ACC112 (cell line): ENCODE data around the gene TRPC3.
"Not testable (repeated sequence)": the region's sequence is repeated elsewhere in the genome, so short reads cannot be mapped to it uniquely, and the experiment has no call there.

Experiments
- H2AFZ ChIP-seq: fragments of 200-600 bp; sonication (generic); one replicate; pipeline ENCODE4 v1.6.0; 2017; ENCODE audit warnings: antibody characterized with exemption, low read length; ENCODE audit not compliant: unreplicated experiment
- H3K27ac ChIP-seq: fragments of 200-600 bp; sonication (generic); 2 replicates; pipeline ENCODE4 v1.5.1; 2014; ENCODE audit warnings: low read depth, mild to moderate bottlenecking, antibody characterized with exemption, low read length, moderate library complexity
- H3K27me3 ChIP-seq: fragments of 200-600 bp; sonication (generic); 2 replicates; pipeline ENCODE4 v1.6.1; 2014; ENCODE audit warnings: mild to moderate bottlenecking, antibody characterized with exemption, low read length, moderate library complexity, mixed read lengths; ENCODE audit not compliant: insufficient read depth
- H3K36me3 ChIP-seq: fragments of 200-600 bp; sonication (generic); 2 replicates; pipeline ENCODE4 v1.6.1; 2016; ENCODE audit warnings: mild to moderate bottlenecking, antibody characterized with exemption, low read length, moderate library complexity, mixed read lengths; ENCODE audit not compliant: insufficient read depth
- H3K4me1 ChIP-seq: fragments of 200-600 bp; sonication (generic); one replicate; pipeline ENCODE4 v1.6.1; 2016; ENCODE audit warnings: low read length, mixed read lengths; ENCODE audit not compliant: insufficient read depth, unreplicated experiment, control insufficient read depth
- H3K4me3 ChIP-seq: fragments of 200-600 bp; sonication (generic); 2 replicates; pipeline ENCODE4 v1.5.1; 2014; ENCODE audit warnings: mild to moderate bottlenecking, low read depth, low read length
- H3K79me2 ChIP-seq: fragments of 200-600 bp; sonication (generic); one replicate; pipeline ENCODE4 v1.6.0; 2016; ENCODE audit warnings: low read length; ENCODE audit not compliant: control insufficient read depth, unreplicated experiment, insufficient read depth

TRPC3 gene

DNA sequence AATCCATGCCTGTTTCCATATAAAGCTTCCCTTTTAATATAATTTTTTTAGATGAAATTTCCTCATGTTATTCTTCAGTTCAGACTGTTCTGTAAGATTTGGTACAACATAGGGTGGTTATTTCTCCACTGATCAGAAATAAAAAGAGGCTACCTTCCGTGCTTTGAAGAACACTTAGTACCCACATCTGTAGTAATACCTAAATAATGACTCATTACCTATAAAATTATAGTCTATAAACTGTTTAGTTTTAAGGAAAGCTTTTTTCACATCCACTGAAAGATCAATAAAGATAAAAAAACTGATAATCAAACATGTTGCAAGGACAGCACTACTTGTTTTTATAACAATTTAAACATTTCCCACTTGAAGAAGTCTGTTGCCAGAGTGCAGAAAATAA is 23.9 kb downstream of the TRPC3 start:
- no peaks in the 10 kb centered on the region for H3K4me1 ChIP-seq
- H3K79me2 ChIP-seq = no peaks in the 10 kb centered on the region

DNA sequence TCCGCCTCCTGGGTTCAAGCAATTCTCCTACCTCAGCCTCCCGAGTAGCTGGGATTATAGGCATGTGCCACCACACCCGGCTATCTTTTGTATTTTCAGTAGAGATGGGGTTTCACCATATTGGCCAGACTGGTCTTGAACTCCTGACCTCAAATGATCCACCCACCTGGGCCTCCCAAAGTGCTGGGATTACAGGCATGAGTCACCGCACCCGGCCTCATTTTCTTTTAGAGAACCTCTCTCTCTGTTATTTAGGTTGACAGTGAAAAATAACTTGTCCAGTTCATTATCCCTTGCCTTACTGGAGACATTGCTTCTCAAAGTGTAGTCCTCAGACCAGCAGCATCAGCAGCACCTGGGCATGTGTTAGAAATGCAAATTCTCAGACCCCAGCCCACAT is 25.4 kb downstream of the TRPC3 start:
- not testable (repeated sequence) for H3K79me2 ChIP-seq, H3K27ac ChIP-seq, H3K4me1 ChIP-seq, H3K27me3 ChIP-seq, H3K4me3 ChIP-seq, H2AFZ ChIP-seq, H3K36me3 ChIP-seq

More for the DNA sequence above, 23.9 kb downstream of the TRPC3 start:
- Histone ChIP-seq H3K27ac (no peak overlapping the region), H3K4me3 (no peak overlapping the region), H3K36me3 (no peaks in the 10 kb centered on the region), H3K27me3 (no peaks in the 10 kb centered on the region), H2AFZ (no peak overlapping the region)

DNA sequence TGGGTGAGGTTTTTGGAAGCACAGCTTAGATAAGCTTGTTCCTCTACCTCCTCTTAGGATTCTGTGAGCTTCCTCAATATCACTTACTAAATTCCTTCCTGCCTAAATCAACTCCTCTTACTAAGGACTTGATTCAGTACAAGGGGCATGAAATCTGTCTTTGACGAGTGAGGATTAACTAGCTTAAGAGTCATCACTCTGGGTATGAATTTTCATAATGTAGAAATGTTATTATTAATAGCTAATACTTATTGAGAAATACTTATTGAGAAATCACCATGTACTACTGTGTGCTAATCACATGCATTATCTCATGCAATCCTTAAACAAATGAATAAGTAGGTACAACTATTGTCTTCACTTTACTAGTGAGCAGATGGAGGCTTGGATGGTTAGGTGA is 28.6 kb downstream of the TRPC3 start:
- H3K36me3 ChIP-seq = no peaks in the 10 kb centered on the region
- H3K79me2 ChIP-seq = no peaks in the 10 kb centered on the region
- H3K4me1 ChIP-seq = no peaks in the 10 kb centered on the region
- H3K4me3 ChIP-seq = no peak overlapping the region
- H3K27me3 ChIP-seq = peaks cover 3% of the 10 kb centered on the region; the same call in 1 of the 2 replicates
- no peak overlapping the region for H3K27ac ChIP-seq
- no peak overlapping the region for H2AFZ ChIP-seq

DNA sequence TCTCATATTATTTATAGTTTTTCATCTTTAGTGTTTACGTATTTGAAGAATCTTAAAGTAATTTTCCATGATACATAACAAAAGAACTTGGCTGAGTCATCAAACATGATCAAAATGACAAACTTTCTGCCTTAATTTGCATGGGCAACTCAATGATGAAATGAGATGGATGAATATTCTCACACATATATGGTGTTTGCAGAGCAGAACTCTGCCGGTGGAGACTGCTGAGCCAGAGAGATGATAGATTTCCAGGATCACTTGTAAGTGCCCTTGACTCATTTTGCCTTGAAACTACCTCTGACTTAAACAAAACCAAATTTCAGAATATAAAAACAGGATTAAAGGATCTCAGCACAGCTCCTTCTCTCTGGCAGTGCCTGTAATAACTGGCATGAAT is 38.2 kb downstream of the TRPC3 start:
- H3K27ac ChIP-seq = no peak overlapping the region
- H3K36me3 ChIP-seq = no peaks in the 10 kb centered on the region
- H3K27me3 ChIP-seq = peaks cover 4% of the 10 kb centered on the region; the same call in 1 of the 2 replicates
- no peaks in the 10 kb centered on the region for H3K4me1 ChIP-seq
- no peaks in the 10 kb centered on the region for H3K79me2 ChIP-seq
- H2AFZ ChIP-seq = no peak overlapping the region
- H3K4me3 ChIP-seq = no peak overlapping the region

DNA sequence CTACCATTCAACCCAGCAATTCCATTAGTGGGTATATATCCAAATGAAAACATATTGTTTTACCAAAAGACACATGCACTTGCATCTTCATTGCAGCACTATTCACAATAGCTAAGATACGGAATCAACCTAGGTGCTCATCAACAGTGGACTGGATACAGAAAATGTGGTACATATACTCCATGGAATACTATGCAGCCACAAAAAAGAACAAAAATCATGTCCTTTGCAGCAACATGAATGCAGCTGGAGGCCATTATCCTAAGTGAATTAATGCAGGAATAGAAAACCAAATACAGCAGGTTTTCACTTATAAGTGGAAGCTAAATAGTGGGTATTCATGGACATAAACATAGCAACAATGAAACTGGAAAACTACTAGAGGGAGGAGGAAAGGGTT is 43.5 kb downstream of the TRPC3 start:
- H2AFZ ChIP-seq = no peak overlapping the region
- no peaks in the 10 kb centered on the region for H3K79me2 ChIP-seq
- H3K36me3 ChIP-seq = no peaks in the 10 kb centered on the region
- H3K27ac ChIP-seq = no peak overlapping the region
- H3K4me1 ChIP-seq = no peaks in the 10 kb centered on the region
- no peak overlapping the region for H3K4me3 ChIP-seq
- no peaks in the 10 kb centered on the region for H3K27me3 ChIP-seq

DNA sequence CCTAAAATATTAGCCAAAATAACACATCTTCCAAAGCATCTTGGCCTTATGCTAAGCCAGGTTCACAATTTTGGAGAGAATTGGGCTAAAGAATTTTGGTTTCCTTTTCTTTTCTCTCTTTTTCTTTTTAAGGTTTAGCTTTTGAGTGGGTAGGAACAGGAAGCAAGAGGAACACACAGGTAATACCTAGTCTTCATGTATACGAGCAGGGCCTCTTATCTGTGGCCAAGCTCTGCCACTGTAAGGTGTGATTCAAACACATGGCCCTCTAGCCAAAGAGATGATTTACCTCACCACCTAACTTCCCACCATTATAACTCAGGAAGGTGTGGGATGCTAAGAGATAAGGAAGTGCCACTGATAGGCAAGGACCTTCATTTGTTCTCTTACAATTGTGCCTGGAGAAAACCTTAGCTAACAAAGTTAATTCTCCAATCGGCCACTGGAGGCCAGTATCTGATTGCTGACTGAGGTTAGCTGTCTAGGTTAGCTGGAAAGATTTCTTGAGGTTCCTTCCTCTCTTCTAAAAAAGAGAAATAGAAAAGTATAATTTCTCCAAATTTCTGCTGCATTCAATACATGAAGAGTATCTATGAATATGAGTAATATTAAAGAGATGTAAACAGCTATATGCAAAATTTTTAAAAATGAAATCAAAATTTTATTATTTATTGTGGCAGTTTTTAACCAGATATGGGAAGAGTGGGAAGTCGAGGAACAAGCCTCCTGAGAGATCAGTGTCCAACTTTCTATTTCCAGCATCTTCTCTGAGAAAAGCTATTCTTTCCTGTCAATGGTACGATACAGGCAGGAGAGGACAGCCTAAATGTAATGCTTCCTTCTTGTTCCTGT is 51.5 kb downstream of the TRPC3 start:
- no peak overlapping the region for H3K27ac ChIP-seq
- H3K27me3 ChIP-seq = no peaks in the 10 kb centered on the region
- H3K4me1 ChIP-seq = no peaks in the 10 kb centered on the region
- no peak overlapping the region for H3K4me3 ChIP-seq
- no peak overlapping the region for H2AFZ ChIP-seq
- H3K36me3 ChIP-seq = no peaks in the 10 kb centered on the region
- H3K79me2 ChIP-seq = no peaks in the 10 kb centered on the region

DNA sequence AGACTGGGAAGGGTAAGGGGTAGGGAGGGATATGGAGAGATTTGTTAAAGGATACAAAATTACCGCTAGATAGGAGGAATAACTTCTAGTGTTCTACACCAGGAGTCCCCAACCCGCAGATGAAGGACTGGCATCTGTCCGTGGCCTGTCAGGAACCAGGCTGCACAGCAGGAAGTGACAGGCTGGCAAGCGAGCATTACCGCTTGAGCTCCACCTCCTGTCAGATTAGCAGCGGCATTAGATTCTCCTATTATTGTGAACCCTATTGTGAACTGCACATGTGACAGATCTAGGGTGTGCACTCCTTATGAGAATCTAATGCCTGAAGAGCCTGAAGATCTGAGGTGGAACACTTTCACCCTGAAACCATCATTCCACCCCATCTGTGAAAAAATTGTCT is 53.7 kb downstream of the TRPC3 start:
- Histone ChIP-seq H3K27ac (no peak overlapping the region), H3K27me3 (no peaks in the 10 kb centered on the region), H3K36me3 (no peaks in the 10 kb centered on the region), H2AFZ (no peak overlapping the region), H3K79me2 (no peaks in the 10 kb centered on the region), H3K4me3 (no peak overlapping the region), H3K4me1 (no peaks in the 10 kb centered on the region)

DNA sequence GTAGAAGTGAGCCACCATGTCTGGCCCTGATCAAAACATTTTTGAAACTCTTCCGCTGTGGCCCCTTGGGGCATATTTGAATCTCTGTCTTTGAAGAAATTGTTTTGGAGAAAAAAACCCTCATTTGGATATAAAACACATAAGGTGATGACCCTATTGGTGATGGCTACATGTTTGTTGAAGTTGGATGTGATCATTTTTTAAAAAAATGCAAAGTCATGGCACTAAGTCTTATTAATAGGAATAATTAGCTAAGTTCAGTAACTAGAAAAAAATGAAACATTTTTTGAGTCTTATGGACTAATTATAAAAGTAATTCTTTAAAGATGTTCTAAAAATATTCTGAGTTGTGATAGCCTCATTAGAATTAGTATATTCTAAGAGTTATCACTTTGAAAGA is 63.7 kb downstream of the TRPC3 start:
- no peak overlapping the region for H3K4me3 ChIP-seq

DNA sequence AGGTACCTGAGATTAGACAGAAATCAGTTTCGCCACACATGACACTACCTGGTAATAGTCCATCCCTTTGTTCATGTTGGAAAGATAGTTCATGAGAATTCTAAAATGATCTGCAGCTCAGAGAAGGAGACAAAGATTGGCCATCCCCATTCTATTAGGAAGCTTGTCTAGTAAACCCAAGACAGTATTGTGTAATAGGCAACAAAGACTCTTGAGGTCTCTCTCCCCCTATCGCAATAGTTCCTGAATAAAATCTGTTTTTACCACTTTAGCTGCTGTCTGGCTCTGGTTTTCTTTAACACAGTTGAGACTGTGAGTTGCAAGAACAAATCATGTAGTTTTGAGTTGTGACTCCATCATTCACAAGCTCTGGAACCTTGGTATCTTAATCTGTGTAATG is 66.7 kb downstream of the TRPC3 start:
- Histone ChIP-seq H3K36me3 (no peaks in the 10 kb centered on the region), H3K27ac (no peak overlapping the region), H2AFZ (no peak overlapping the region), H3K4me3 (no peak overlapping the region), H3K79me2 (no peaks in the 10 kb centered on the region), H3K27me3 (0 out of 2 replicates have a peak, but pooled peaks cover 4% of the 10 kb centered on the region), H3K4me1 (no peaks in the 10 kb centered on the region)

More for the DNA sequence above, 63.7 kb downstream of the TRPC3 start:
- no peaks in the 10 kb centered on the region for H3K79me2 ChIP-seq
- H3K4me1 ChIP-seq = no peaks in the 10 kb centered on the region
- H3K27me3 ChIP-seq = 0 out of 2 replicates have a peak, but pooled peaks cover 4% of the 10 kb centered on the region
- H3K27ac ChIP-seq = no peak overlapping the region
- no peak overlapping the region for H2AFZ ChIP-seq
- H3K36me3 ChIP-seq = no peaks in the 10 kb centered on the region

DNA sequence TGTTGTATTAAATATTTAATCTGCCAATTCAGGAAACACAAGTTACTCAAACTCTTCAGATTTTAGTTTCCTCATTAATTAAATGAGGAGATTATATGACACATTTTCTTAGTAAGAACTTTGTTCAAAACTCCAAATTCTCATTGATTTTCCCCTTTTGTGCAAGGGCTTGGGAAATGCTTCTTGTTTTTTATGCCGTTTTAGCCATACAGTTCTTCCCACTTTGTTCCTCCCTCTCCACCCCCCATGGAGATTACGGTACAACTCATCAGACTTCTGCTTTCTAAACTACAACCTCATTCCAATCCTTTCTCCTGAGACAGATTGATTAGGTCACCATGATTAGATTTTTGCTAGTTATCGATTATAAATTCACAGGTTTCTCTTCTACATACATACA is 70.7 kb downstream of the TRPC3 start:
- Histone ChIP-seq H3K4me1 (no peaks in the 10 kb centered on the region), H3K27me3 (0 out of 2 replicates have a peak, but pooled peaks cover 4% of the 10 kb centered on the region), H3K4me3 (no peak overlapping the region), H3K79me2 (no peaks in the 10 kb centered on the region), H3K36me3 (no peaks in the 10 kb centered on the region), H3K27ac (no peak overlapping the region), H2AFZ (no peak overlapping the region)

DNA sequence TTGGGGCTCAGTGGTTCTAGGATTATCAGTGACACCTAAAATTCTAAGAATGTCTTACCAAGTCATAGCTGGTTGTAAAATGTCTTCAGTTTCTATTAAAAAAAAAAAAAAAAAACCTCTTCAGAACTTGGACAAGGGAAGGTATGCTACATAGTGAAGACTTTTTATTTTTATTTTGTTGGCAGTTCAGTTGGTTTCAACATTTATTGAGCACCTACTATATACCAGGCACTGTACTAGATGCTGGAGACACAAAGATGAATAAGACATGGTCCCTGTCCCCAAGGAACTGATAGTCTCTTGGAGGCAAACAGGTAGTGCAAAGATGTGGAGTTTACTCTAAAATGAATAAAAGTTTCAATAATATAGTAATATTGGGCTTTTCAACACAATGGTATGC is 72.7 kb downstream of the TRPC3 start:
- H3K4me1 ChIP-seq = no peaks in the 10 kb centered on the region
- no peak overlapping the region for H3K27ac ChIP-seq
- H2AFZ ChIP-seq = no peak overlapping the region
- H3K4me3 ChIP-seq = no peak overlapping the region
- no peaks in the 10 kb centered on the region for H3K79me2 ChIP-seq
- H3K27me3 ChIP-seq = no peaks in the 10 kb centered on the region
- H3K36me3 ChIP-seq = no peaks in the 10 kb centered on the region
